AG09319 (cell line): ENCODE measurements around the gene THRA.

ENCODE experiments used
- DNase-seq: peaks from one replicate; pipeline ENCODE4 v3.0.0-alpha.2; 2010; ENCODE audit warnings: low read depth; ENCODE audit errors: extremely low read depth
- CTCF ChIP-seq: IDR thresholded peaks from 2 replicates; pipeline ENCODE4 v1.5.1; 2011; ENCODE audit warnings: low read depth, mild to moderate bottlenecking, inconsistent platforms, low read length, moderate library complexity

The THRA gene

GRCh38 chr17:40023590-40024292, 39.0 kb upstream of the THRA start:
- no peak for DNase-seq
- TF ChIP-seq CTCF, result no peak

GRCh38 chr17:40024901-40025300, 37.9 kb upstream of the THRA start:
- no peak for TF ChIP-seq CTCF

GRCh38 chr17:40025559-40025958, 37.2 kb upstream of the THRA start:
- DNase-seq, result no peak
- TF ChIP-seq CTCF, result no peak

More at GRCh38 chr17:40024901-40025300, 37.9 kb upstream of the THRA start:
- DNase-seq, result no peak

- no peak for DNase-seq
- TF ChIP-seq CTCF, result no peak
Measured at GRCh38 chr17:40025991-40026815, 36.6 kb upstream of the THRA start.

GRCh38 chr17:40026816-40027613, 35.8 kb upstream of the THRA start:
- DNase-seq, result peak; percentile 43
- TF ChIP-seq CTCF, result peak; percentile 88

GRCh38 chr17:40027614-40028012, 35.2 kb upstream of the THRA start:
- TF ChIP-seq CTCF, result no peak
- DNase-seq, result no peak
